Activated CD8-positive, alpha-beta memory T cell treated with anti-CD3 and anti-CD28 coated beads, Interleukin-2, amount 10 ng/mL, durations not matched to agents 7 days and 5 days (primary cell): Measurements from ENCODE around the gene RAB29. TPM values are rescaled to one million over a fixed set of nuclear protein-coding genes. Genes with fewer than 3 reads are reported as not detected.
A peak's percentile ranks its signal among the peaks of the same experiment; 100 is the strongest.

ENCODE experiments used
- ATAC-seq: fragments of 150-1000 bp; cut with Tn5 transposase; one replicate; pipeline ENCODE4 v1.10.0; 2021; ENCODE audit warnings: moderate library complexity
- CTCF ChIA-PET: fragments of 350-600 bp; sonication (Branson Sonifier 250); formaldehyde crosslinking; loops from one replicate; lab custom pipeline; 2021; ENCODE audit warnings: antibody characterized with exemption; lab: Charles Lee
- DNase-seq: peaks from one replicate; pipeline ENCODE4 v3.0.0-alpha.2; 2020
- H3K27ac Mint-ChIP-seq: one replicate; pipeline ENCODE4 v1.8.0; 2021; ENCODE audit warnings: mild to moderate bottlenecking, mixed read lengths
- H3K27me3 Mint-ChIP-seq: one replicate; pipeline ENCODE4 v1.8.0; 2021; ENCODE audit warnings: mixed read lengths
- H3K36me3 Mint-ChIP-seq: one replicate; pipeline ENCODE4 v1.8.0; 2021; ENCODE audit warnings: mild to moderate bottlenecking, mixed read lengths
- H3K4me1 Mint-ChIP-seq: one replicate; pipeline ENCODE4 v1.8.0; 2021; ENCODE audit warnings: mixed read lengths
- H3K4me3 Mint-ChIP-seq: one replicate; pipeline ENCODE4 v1.8.0; 2021; ENCODE audit warnings: mild to moderate bottlenecking, moderate library complexity, mixed read lengths
- H3K9me3 Mint-ChIP-seq: one replicate; pipeline ENCODE4 v1.8.0; 2022; ENCODE audit warnings: low read depth, mixed read lengths
- total RNA-seq, 2 experiments: library from RNA; stranded (reverse); gene quantifications; one replicate each; pipeline ENCODE4 v1.2.3, GENCODE V29; 2021

Gene RAB29
- total RNA-seq, 2 experiments from 2014 or later, result 51.0 to 61.4 TPM

DNA sequence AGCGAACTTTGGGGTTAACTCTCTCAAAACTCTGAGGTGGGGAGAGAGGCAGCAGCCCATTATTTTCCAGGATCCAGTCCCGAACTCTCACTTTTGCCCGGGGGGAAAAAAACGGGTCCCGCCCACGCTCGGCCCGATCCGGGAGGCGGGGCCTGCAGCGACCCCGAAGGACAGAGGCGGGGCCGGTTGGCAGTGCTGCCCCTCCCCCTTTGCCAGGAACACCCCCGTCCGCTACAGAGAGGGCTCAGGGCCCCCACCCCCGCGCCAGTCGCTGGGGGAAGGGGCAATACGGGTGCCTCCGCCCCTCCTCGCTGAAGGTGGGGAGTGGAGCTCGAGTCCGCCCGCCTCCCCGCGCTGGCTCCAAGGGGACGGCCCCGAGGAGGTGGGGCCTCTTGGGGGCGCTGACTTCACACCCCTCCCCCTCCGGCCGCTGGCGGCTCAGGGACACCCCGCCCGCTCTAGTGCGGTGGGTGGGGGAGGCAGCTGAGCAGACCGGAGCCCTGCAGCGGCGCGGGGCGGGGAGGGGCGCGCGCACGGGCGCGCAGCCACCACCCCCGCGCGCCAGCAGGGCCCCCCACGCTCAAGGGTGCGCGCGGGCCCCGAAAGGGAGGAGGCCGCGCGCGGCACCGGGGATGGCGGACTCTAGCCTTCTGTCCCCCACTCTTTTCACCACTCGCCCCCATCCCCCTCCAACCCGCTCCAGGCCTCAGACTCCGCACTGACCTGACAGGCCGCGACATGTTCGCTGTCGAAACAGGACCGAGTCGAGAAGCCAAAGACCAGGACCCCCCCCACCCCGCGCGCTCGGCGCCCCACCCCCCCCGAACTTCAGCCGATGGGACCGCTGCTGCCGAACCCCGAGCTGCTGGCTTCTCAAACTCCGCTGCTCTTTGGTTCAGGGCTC is 25.8 kb downstream of the RAB29 start:
- peak overlapping the region; percentile 92 for H3K4me3 Mint-ChIP-seq
- no peaks in the 10 kb centered on the region for H3K27me3 Mint-ChIP-seq
- H3K9me3 Mint-ChIP-seq, result no peaks in the 10 kb centered on the region
- peak; percentile 82 for ATAC-seq
- peak; percentile 97 for DNase-seq
- peak overlapping the region; percentile 95 for H3K27ac Mint-ChIP-seq
- H3K36me3 Mint-ChIP-seq, result peaks cover 24% of the 10 kb centered on the region
- H3K4me1 Mint-ChIP-seq, result peaks cover 42% of the 10 kb centered on the region
- CTCF ChIA-PET, result interaction anchor here (0.5 to 2.3 kb wide), 5 partner anchors 19 to 664 kb away, joined by 3 to 13 read pairs (median 6); partner anchors contain the start of gene RAB29

DNA sequence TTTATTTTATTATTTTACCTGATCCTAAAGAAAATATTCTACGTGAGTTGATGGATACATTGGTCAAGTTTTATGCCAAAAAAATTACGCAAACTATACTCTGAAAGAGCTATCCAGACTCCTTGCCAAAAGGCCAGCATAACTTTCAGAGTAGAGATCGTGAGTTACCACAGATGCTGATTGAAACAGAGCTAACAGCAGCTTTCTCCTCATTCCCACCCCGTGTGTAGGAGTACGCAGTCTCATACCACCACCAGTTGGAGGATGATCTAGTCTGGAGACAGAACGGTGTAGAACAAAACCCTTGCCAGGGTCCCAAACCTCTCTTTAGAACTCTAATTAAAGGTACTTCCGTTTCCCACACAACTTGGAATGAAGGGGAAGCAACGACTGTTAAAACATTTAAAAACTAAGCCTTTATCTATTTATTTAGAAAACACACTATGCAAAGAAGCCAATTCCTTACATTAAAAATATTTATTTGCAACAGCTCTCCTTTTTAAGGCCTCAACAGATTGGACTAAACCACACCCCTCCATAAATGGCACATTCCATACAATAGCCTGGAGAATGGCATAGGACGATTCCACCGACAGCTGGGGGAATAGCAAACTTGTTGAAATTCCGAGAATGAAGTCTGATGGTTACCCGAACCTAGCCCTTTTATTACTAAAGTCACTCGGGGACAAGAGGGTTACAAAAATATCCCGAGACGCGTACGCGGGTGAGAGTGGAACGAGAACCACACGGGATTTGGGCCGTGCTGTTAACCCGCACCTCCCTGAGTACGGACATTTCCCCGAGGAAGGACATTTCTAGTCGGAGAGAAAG is 26.7 kb downstream of the RAB29 start:
- peaks cover 48% of the 10 kb centered on the region for H3K4me1 Mint-ChIP-seq
- H3K9me3 Mint-ChIP-seq, result no peaks in the 10 kb centered on the region
- H3K27ac Mint-ChIP-seq, result peak overlapping the region; percentile 82
- peaks cover 28% of the 10 kb centered on the region for H3K36me3 Mint-ChIP-seq
- peak overlapping the region; percentile 92 for H3K4me3 Mint-ChIP-seq
- ATAC-seq (peak; percentile 17), DNase-seq (peak; percentile 51)
- CTCF ChIA-PET, result interaction anchor here (0.9 to 2.3 kb wide), 4 partner anchors 18 to 37 kb away, joined by 3 to 13 read pairs (median 8); partner anchors contain the start of gene RAB29
- H3K27me3 Mint-ChIP-seq, result no peaks in the 10 kb centered on the region

DNA sequence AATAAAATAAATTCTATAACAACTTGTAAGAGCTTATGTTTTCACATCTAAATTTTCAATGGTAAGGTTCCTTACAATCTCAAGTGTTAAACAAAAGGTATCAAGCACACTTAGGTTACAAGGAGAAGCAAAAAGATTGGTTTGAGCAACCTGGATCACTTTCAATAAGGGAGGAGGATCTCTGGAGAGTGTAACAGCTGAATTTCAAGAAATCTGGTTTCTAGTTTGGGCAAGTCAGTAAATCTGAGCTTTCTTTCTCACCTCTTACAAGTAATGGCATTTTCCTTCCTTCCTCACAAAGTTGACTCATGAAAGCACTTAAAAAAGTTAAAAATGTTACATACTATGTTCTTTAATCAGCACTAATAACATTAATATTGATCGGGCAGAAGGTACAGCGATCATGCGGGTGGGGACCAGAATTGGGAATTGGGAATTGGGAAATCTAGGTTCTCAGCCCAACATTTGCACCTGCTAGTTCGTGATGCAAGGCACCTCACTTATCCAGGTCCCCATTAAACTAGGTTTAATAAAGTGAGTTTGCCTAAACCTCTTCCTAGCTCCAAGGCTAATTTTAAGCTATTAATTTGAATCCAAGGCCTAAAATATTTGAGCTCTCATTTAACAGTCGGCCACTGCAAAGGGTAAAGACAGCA is 28.4 kb downstream of the RAB29 start:
- Mint-ChIP-seq H3K27me3 (no peaks in the 10 kb centered on the region), H3K36me3 (peaks cover 30% of the 10 kb centered on the region), H3K27ac (peak overlapping the region; percentile 56), H3K9me3 (no peaks in the 10 kb centered on the region), H3K4me3 (peak overlapping the region; percentile 92), H3K4me1 (peaks cover 58% of the 10 kb centered on the region)
- CTCF ChIA-PET, result interaction anchor here (0.7 to 1.4 kb wide), 5 partner anchors 12 to 523 kb away, joined by 3 to 5 read pairs (median 3); no protein-coding TSS in a partner anchor
- no peak for DNase-seq
- no peak for ATAC-seq

DNA sequence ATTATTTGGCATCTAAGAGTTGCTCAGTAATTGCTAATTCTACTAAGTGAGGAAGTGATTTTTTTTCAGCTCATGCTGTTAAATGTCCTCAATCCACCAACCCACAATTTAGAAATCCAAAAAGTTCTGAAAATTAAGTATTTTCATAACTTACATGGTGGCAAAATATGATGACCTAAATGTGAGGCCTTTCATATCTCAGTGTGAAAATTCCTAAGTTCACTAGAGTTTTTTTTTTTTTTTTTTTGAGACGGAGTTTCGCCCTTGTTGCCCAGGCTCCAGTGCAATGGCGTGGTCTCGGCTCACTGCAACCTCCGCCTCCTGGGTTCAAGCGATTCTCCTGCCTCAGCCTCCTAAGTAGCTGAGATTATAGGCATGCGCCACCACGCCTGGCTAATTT is 30.9 kb downstream of the RAB29 start:
- peaks cover 30% of the 10 kb centered on the region for H3K36me3 Mint-ChIP-seq
- H3K27ac Mint-ChIP-seq, result no peak overlapping the region
- CTCF ChIA-PET, result interaction anchor here (0.6 to 1.5 kb wide), 4 partner anchors 30 to 734 kb away, joined by 3 to 5 read pairs (median 4); partner anchors contain the start of gene RAB29
- H3K27me3 Mint-ChIP-seq, result no peaks in the 10 kb centered on the region
- H3K9me3 Mint-ChIP-seq, result no peaks in the 10 kb centered on the region
- no peak overlapping the region for H3K4me3 Mint-ChIP-seq
- DNase-seq, result no peak
- peaks cover 59% of the 10 kb centered on the region for H3K4me1 Mint-ChIP-seq
- ATAC-seq, result no peak

DNA sequence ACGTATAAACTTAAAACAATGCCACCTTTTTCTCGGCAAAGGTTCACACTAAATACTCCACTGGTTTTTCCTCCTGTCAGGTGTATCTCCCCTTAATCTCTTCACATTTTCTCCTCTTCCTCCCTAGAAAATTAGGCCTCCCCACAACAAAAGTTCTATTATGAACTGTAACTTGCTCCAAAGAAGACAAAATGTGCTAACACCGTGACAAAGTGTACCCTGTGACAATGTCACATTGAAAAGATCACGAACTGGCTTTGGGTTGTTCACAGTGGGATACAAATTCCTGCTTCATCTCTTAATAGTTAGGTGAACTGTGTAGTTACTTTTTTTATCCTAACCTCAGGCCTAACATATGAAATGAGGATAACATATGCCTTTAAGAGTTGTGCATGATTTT is 31.3 kb downstream of the RAB29 start:
- no peak for DNase-seq
- Mint-ChIP-seq H3K4me3 (no peak overlapping the region), H3K36me3 (peaks cover 32% of the 10 kb centered on the region), H3K27ac (peak overlapping the region; percentile 22), H3K4me1 (peaks cover 62% of the 10 kb centered on the region), H3K9me3 (no peaks in the 10 kb centered on the region), H3K27me3 (no peaks in the 10 kb centered on the region)
- ATAC-seq, result no peak
- CTCF ChIA-PET, result interaction anchor here (0.6 kb wide), 1 partner anchor 735 kb away, joined by 3 read pairs; no protein-coding TSS in a partner anchor

DNA sequence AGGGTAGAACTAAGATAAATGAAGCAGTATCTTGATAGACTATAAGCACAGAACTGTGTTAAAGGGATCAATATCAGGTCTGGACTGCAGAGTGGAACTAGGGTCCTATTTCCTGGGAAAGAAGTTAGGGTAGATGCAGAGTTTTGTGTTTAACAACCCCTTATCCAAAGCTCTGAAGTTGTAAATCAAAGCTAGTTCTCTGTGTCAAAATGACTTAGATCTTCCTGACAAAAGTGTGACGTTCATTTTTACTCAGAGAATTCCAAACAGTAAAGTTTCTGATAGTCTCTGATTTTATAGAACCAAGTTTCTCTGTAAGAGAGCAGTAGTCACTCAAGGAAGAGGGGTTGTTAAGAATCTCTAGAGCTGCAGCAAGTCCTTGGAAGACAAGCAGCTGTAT is 33.6 kb downstream of the RAB29 start:
- H3K9me3 Mint-ChIP-seq, result no peaks in the 10 kb centered on the region
- CTCF ChIA-PET, result interaction anchor here (0.6 kb wide), 2 partner anchors 24 to 312 kb away, joined by 3 to 4 read pairs; no protein-coding TSS in a partner anchor
- ATAC-seq (no peak), DNase-seq (no peak)
- peaks cover 22% of the 10 kb centered on the region for H3K36me3 Mint-ChIP-seq
- no peak overlapping the region for H3K4me3 Mint-ChIP-seq
- no peaks in the 10 kb centered on the region for H3K27me3 Mint-ChIP-seq
- peaks cover 51% of the 10 kb centered on the region for H3K4me1 Mint-ChIP-seq
- no peak overlapping the region for H3K27ac Mint-ChIP-seq

DNA sequence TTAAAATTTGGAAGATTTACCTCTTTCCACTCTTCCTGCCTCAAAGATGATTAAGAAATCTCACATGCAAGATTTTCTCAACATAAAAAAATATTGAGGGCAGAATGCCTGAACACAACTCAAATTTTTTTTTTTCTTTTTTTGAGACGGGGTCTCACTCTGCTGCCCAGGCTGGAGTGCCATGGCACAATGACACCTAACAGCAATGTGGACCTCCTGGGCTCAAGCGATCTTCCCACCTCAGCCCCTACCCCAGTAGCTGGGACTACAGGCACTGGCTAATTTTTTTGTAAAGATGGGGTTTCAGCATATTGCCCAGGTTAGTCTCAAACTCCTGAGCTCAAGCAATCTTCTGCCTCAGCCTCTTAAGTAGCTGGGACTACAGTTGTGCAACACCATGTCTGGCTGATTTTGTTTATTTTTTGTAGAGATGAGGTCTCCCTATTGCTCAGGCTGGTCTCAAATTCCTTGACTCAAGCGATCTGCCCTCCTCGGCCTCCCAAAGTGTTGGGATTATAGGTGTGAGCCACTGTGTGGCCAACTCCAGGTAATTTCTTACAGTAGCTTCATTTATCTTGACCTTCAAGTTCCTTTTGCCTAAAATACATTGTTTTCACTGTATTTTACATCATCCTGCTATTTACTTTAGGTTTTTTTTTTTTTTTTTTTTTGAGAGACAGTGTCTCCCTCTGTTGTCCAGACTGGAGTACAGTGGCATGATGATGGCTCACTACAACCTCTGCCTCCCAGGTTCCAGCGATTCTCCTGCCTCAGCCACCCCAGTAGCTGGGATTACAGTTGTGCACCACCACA is 35.7 kb downstream of the RAB29 start:
- Mint-ChIP-seq H3K4me1 (peaks cover 42% of the 10 kb centered on the region), H3K4me3 (no peak overlapping the region), H3K27ac (no peak overlapping the region), H3K36me3 (peaks cover 24% of the 10 kb centered on the region), H3K27me3 (no peaks in the 10 kb centered on the region), H3K9me3 (no peaks in the 10 kb centered on the region)
- DNase-seq (no peak), ATAC-seq (no peak)
- CTCF ChIA-PET, result interaction anchor here (0.6 to 2.1 kb wide), 6 partner anchors 10 to 738 kb away, joined by 3 to 4 read pairs (median 3); no protein-coding TSS in a partner anchor

DNA sequence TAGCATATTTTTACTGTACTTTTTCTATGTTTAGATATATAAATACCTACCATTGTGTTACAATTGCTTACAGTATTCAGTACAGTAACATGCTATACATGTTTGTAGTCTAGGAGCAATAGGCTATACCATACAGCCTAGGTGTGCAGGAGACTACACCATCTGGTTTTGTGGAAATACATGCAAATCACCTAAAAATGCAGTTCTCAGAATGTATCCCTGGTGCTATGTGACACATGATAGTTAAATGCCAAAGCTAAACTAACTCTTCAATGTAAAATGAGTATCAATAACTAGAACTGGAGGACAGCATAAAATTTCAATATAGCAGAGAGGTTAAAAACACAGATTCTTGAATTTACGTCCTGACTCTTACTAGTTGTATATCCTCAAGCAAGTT is 40.1 kb downstream of the RAB29 start:
- H3K4me1 Mint-ChIP-seq, result peaks cover 45% of the 10 kb centered on the region
- ATAC-seq (no peak), DNase-seq (no peak)
- H3K4me3 Mint-ChIP-seq, result no peak overlapping the region
- H3K27me3 Mint-ChIP-seq, result no peaks in the 10 kb centered on the region
- no peaks in the 10 kb centered on the region for H3K9me3 Mint-ChIP-seq
- H3K27ac Mint-ChIP-seq, result no peak overlapping the region
- CTCF ChIA-PET, result interaction anchor here (0.7 kb wide), 1 partner anchor 48 kb away, joined by 4 read pairs; no protein-coding TSS in a partner anchor
- peaks cover 39% of the 10 kb centered on the region for H3K36me3 Mint-ChIP-seq

DNA sequence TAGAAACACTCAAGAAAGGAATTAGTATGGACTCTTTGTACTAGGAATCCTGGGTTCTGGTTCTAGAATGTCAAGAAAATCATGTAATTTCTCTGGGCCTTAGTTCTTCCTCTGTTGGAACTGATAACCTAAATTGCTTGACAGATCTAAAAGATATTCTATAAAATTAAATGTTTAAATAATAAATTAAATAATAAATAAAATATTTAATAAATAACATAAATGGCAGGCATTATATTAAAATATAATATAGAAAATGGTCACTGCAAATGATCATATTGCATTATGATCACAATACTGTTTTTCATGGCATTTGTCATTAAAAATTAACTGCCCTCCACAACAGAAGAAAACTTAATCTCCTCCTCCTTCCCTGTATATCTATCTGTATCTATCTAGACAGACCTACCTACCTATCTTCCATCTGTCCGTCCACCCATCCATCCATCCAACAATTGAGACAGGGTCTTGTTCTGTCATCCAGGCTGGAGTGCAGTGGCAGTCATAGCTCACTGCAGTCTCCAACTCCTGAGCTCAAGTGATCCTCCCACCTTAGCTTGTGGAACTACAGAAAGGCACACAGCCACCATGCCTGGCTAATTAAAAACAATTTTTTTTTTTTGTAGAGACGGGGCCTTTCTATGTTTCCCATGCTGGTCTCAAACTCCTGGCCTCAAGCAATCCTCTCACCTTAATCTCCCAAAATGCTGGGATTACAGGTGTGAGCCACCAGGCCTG is 41.7 kb downstream of the RAB29 start:
- no peaks in the 10 kb centered on the region for H3K9me3 Mint-ChIP-seq
- CTCF ChIA-PET, result interaction anchor here (0.6 to 2.6 kb wide), 2 partner anchors 22 to 93 kb away, joined by 3 to 10 read pairs; no protein-coding TSS in a partner anchor
- H3K4me1 Mint-ChIP-seq, result peaks cover 37% of the 10 kb centered on the region
- H3K27me3 Mint-ChIP-seq, result no peaks in the 10 kb centered on the region
- DNase-seq (no peak), ATAC-seq (no peak)
- H3K4me3 Mint-ChIP-seq, result no peak overlapping the region
- H3K36me3 Mint-ChIP-seq, result peaks cover 41% of the 10 kb centered on the region
- H3K27ac Mint-ChIP-seq, result peak overlapping the region; percentile 12

DNA sequence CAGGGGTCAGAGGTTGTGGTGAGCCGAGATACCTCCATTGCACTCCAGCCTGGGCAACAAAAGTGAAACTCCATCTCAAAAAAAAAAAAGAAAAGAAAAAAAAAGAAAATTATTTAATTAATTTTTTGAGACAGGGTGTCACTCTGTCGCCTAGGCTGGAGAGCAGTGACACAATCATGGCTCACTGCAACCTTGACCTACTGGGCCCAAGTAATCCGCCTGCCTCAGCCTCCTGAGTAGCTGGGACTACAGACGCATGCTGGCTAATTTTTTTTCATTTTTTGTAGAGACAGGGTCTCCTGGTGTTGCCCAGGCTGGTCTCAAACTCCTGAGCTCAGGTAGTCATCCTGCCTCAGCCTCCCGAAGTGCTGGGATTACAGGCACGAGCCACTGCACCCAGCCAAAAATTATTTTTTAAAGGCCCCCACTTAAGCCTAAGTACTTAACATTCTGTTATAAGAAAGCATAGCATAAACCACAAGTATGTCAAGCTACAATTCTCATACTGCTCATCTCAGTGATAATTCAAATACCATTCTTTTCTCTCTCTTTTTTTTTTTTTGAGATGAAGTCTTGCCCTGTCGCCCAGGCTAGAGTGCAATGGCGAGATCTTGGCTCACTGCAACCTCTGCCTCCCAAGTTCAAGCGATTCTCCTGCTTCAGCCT is 45.2 kb downstream of the RAB29 start:
- Mint-ChIP-seq H3K4me1 (peaks cover 29% of the 10 kb centered on the region), H3K36me3 (peaks cover 55% of the 10 kb centered on the region), H3K27ac (no peak overlapping the region), H3K9me3 (no peaks in the 10 kb centered on the region), H3K27me3 (no peaks in the 10 kb centered on the region), H3K4me3 (no peak overlapping the region)
- DNase-seq (no peak), ATAC-seq (no peak)
- CTCF ChIA-PET, result interaction anchor here (0.9 to 2.0 kb wide), 4 partner anchors 9 to 247 kb away, joined by 3 to 4 read pairs (median 4); no protein-coding TSS in a partner anchor

DNA sequence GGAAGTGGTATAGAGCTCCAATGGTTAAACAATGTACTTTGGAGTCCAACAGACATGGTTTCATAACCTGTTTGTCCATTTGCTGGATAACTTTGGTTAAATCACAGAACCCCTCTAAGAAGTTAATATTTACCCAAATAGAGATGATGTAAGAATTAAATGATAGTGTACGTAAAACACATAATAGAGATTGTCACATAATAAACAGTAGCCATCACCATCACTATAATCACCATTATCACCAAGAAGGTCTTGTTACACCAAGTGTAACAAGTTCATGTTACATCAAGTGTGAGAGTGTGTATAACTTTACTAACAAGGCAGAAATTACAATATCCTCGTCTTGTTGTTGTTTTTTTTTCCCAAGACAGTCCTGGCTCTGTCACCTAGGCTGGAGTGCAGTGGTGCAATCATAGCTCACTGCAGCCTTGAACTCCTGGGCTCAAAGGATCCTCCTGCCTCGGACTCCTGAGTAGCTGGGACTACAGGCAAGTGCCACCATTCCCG is 48.6 kb downstream of the RAB29 start:
- H3K36me3 Mint-ChIP-seq, result peaks cover 58% of the 10 kb centered on the region
- H3K9me3 Mint-ChIP-seq, result no peaks in the 10 kb centered on the region
- H3K27me3 Mint-ChIP-seq, result no peaks in the 10 kb centered on the region
- DNase-seq (no peak), ATAC-seq (no peak)
- CTCF ChIA-PET, result interaction anchor here (1.3 to 4.2 kb wide), 2 partner anchors 15 to 16 kb away, joined by 4 to 26 read pairs; no protein-coding TSS in a partner anchor
- H3K27ac Mint-ChIP-seq, result no peak overlapping the region
- H3K4me3 Mint-ChIP-seq, result no peak overlapping the region
- peaks cover 19% of the 10 kb centered on the region for H3K4me1 Mint-ChIP-seq
